CD4-positive, alpha-beta T cell treated with Interleukin-17A for 4 hours (primary cell): ENCODE results near the gene ENAH.
A peak's percentile ranks its signal among the peaks of the same experiment; 100 is the strongest.
"Not testable (repeated sequence)": the region's sequence is repeated elsewhere in the genome, so short reads cannot be mapped to it uniquely, and the experiment has no call there.

ENCODE experiments used
- DNase-seq: peaks from one replicate; pipeline ENCODE4 v3.0.0-alpha.2; 2020; ENCODE audit warnings: mixed read lengths

The ENAH gene

DNA sequence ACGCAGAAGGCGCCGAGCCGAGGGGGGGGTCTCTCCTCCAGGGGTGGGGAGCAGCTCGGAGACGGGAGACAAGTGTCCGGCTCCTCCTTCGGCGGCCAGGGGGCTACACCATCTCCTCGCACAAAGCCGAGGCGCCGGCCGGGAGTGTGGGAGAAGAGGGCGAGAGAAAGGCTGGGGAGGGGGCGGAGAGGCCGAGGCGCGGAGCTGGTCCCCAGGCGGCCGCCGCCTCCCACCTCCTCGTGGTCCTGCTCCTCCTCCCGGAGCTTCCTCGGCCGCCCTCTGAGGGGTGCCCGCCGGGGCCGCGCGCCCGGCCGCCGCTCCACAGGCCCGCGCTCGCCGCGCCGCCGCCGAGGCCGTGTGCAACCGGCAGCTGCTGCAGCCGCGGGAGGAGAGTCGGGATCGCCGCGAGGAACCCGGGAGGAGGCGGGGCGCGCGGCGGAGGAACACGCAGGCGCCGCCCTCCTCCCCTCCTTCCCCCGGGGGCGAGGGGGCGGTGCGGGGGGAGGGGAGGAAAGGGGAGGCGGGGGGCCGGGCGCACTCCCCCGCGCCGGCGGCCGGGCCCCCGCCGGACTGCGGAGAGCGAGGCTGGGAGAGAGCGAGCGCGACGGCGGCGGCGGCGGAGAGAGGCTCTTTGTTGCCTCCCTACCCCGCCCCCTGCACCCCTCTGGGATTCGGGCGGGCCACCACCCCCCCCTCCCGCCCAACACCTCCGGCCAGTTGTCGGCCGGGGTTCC, at the start of gene ENAH:
Gene ENAH (minus strand): TSS at position 395 of the 734 bp plus-strand sequence. CDS start 433 bp downstream, outside the sequence.
- peak; percentile 65 for DNase-seq

DNA sequence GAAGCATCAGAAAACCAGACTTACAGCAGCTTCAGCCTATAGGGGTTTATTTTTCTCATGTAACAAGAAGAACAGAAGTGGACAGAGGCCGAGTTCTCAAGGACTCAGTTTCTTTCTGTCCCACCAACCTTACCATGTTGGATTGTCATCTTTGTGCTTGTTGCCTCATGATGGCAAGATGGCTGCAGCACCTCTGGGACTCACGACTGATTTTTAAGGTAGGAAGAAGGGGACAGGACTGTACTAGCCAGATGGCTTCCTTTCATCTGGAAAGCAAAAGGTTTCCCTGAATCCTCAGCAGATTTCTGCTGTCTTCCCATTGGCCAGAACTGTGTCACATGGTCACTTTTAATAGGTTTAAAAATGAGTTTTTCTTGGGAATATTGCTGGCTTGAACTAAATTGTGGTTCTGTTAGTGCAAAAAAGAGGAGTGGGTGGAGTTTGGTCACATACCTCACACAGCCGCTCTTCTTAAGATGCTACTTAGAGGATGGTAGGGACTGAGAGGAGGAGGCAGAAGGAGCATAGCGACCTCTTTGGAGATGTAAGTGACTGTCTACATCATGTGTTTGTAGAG, 48.1 kb upstream of the ENAH start:
- no peak for DNase-seq

DNA sequence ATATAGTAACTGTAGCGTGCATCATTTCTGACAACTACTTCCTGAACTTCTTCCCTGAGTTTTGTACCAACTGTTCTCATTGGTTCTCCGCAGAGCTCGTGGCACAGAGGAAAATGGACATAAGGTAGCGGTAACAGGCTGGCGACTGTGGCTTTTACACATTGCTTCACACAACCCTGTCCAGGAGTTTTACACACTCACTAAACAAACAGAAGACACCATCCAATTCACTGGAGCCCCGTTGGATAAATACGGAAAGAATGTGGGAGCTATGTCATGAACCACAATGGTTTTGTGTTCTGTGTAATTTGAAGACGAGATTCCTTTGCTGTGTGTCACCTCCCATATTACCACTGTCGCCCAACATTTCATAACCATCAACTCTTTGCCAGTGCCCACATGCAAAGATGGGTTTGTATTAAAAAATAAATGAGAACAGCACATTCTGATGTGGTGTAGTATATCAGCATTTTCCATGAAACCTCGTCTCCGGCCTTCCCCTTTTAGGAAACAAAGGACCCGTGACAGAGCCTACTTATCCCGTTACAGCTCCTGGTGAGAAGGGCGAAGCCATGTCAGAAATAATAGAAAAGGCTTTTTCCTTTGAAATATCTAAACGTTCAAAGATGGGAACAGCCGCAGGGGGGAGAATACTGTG, 47.4 kb upstream of the ENAH start:
- no peak for DNase-seq

DNA sequence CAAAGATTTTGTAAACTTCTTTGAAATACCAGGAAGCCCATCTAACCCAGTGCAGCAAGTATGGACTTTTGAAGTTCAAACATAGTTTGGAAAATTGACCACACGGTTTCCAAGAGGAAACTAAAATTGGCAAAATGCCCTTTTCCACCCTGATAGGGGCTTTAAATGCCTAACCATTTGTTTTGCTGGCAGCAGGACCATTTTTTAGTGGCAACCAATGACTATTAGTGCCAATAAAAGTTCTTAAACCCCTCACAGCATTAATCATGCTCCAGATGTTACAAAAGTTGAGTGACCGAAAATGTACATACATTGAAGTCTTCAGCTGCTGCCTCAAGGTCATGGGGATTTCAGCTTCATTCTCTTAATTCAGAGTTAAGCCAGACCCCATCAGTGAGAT, 46.4 kb upstream of the ENAH start:
- DNase-seq = no peak

DNA sequence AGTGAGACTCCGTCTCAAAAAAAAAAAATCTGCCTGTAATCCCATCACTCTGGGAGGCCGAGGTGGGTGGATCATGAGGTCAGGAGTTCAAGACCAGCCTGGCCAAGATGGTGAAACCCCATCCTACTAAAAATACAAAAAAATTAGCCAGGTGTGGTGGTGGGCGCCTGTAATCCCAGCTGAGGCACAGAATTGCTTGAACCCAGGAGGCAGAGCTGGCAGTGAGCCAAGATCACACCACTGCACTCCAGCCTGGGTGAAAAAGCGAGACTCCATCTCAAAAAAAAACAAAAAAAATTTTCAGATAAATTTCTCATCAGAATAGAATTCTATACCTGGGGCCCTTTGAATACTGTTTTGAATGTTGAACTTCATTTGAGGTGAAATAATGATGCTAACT, 45.3 kb upstream of the ENAH start:
- DNase-seq = not testable (repeated sequence)

DNA sequence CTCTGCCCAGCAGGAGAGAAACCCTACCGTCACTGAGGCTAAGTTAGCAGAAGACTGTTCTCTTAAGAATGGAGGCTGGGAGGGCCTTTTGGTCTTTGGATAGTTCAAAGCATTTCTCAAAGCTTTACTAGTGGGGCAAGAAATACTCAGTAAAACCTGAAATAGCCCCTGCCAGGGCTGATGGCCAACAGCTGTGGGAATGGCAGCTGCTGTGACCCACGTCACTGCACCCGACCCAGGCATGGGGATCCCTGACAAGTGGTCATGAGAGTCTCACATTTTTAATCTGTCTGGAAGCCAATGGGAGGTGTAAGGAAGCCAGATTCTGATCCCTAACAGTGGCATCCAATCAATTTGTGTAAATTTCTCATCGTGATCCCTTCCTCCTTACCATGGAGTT, 44.5 kb upstream of the ENAH start:
- DNase-seq = no peak

DNA sequence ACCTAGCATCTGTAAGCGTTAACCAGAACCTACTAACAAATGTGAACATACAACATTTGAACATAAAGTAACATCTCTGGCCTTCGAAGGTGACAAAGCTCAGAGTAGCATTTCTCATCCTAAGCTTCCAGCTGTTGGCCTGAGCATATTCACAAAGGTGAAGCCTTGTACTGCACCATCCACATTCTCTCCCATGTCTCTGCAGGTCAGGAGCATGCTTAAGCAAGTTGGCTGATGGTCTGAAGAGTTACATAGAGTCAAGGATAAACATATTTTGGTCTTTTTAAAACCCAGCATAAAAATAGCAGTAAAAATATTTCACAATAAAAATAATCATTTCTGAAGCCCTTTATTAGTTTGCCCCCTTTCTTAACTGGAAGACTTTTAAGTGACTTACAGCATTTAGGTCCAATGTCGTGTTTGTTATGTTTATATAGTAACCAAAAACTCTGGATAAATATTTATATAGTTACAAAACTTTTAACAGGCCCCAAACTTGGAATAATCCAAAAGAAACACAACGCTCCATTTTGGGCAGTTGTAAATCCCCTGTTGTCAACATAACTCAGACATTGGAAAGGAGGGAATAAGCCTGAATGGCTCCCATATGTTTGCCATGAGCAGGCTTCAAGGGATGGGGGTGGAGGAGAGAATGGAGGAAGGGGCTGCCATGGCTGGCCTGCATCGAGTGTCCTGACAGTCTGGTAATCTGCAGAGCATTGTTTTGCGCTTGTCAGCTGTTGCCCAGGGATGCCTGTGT, 42.8 kb upstream of the ENAH start:
- no peak for DNase-seq

DNA sequence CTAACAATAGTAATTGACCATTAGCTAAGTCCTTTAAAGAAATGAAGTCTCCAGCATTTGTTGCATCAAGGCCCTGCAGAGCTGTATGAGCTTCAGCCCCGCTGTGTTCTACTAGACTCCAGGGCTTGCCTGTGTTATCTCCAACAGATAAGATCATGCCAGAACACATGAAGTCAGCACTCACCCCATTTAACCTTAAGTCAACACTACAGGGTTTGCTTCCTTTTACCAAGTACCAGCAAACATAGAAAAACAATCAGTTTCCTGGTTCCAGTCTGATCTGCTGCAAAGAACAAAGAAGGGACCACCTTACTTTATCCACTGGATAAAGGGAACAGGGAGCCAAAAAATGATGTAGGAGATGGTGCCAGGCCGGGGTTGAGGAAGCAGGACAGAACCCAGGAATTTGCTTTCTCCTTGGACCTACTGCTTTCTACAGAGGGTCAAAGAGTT, 41.3 kb upstream of the ENAH start:
- no peak for DNase-seq

DNA sequence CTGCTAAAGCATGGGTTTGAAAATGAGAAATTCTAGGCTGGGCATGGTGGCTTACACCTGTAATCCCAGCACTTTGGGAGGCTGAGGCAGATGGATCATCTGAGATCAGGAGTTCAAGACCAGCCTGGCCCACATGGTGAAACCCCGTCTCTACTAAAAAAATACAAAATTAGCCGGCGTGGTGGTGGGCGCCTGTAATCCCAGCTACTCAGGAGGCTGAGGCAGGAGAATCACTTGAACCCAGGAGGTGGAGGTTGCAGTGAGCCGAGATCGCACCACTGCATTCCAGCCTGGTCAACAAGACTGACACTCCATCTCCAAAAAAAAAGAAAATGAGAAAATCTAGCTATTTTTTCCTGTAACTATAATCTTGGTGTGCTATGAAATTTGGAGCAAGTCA, 40.8 kb upstream of the ENAH start:
- not testable (repeated sequence) for DNase-seq

DNA sequence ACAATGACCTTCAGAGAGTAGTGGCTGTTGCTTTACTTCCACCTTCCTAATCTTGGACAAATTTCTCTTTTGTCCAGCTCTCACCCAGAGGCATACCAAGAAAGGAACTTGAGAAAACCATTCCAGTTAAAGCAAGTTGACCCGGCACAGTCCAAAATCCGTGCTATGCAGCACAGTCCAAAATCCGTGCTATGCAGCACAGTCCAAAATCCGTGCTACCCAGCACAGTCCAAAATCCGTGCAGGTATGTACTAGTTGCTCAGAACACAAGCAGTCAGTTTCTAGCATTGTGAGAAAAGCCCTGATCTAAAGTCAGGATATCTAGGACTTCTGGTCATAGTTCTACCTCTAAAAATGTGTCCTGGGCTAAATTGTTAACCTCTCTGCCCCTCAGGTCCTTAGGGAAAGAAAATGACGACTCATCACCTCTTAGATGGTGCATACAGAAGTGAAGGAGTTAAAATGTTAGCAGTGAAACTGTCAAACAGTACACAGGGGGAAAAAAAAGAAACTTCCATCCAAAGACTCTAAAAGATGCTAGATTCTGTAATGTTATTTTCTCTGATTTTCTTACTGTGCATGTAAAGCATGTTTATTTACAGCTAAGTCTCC, 40.3 kb upstream of the ENAH start:
- DNase-seq = no peak

DNA sequence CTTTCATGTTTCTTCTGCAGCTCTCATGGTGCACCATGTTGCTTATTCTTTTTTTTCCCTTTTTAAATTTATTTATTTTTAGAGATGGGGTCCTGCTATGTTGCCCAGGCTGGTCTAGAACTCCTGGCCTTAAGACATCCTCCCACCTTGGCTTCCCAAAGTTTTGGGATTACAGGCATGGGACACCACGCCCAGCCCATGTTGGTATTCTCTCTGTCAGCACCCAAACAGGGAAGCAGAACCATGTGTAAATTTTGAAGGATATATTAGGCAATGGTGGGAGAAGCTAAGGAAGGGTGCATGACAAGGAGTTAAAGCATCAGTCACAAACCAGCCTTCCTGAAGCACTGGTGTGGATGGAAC, 39.6 kb upstream of the ENAH start:
- DNase-seq = no peak

DNA sequence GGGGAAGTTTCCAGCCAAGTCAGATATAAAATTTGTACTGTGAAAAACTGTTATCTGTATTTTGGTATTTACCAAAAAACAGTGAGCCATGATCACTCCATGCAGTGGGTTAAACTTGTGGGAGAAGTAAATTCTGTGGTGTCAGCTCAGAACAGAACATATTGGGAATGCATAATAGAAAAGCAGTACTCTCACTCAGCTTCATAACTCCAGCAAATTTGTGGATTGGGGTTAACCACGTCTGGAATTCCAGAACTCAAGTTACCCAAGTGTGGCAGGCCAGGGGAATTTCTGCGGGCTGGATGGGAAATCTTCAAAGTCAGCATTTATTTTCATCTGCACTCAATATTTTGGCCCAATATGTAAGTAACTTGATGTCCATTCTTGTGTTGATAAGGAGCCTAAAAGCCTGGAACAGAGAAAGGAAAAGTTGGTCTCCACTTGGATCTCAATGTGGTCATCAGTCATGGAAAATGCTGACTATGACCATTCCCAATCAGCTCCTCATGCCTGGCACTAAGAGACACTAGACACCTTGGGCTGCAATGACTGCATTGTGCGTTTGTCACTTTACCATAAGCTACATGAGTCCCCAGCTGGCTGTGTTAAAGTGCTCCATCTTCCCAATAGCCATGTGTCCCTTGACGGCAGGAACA, 39.1 kb upstream of the ENAH start:
- DNase-seq = no peak

DNA sequence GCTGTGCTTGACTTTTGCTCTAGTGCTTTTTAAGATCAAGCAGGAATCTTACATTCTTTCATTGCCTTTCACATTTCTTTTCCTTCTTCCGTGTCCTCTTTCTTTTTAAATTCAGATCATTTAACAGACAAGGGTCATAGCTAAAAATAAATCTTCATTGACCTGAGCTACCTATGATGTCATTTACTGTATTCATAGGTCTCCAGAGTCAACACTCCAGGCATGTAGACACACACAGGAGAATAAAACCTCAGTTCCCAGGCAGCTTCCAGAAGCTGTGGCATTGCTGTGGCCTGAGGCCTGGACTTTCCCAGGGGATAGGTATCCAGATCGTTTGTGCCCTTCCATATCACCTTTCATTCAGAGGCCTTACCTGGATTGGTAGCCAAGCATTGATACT, 38.5 kb upstream of the ENAH start:
- no peak for DNase-seq

DNA sequence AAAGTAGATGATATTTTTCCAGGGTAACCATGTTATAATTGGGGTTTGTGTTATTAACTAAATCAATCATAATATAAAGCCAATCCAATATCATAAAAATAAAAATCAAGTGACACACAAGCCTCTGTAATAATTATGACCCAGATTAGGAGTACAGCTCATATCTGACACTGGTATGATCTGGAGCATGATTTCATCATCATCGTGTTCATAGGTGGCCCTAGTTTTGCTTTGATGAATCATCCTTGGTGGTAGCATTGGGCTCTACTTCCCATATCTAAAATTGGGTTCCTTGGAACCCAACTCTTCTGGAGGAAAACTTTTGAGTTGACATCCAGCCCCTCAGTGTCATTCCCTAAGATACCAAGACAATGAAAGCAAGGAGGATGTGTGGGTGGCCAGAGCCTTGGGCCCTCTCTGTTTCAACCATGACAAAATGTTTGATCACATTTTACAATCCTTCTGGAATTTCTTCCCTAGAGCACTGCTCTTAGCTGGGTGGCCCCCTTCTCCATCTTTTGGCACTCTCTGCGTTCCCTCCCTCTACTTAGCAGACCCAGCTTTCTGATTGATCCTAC, 37.0 kb upstream of the ENAH start:
- DNase-seq = no peak

DNA sequence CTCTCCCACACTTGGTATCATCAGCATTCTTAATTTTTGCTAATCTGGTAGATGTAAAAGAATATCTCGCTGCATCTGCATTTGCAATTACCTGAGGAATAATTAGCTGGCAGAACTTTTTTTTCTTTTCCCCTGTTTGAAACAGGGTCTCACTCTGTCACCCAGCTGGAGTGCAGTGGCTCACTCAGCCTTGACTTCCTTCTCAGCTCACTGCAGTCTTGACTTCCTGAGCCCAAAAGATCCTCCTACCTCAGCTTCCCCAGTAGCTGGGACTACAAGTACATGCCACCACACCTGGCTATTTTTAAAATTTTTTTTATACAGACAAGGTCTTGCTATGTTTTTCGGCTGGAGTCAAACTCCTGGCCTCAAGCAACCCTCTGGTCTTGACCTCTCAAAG, 35.4 kb upstream of the ENAH start:
- DNase-seq = no peak

DNA sequence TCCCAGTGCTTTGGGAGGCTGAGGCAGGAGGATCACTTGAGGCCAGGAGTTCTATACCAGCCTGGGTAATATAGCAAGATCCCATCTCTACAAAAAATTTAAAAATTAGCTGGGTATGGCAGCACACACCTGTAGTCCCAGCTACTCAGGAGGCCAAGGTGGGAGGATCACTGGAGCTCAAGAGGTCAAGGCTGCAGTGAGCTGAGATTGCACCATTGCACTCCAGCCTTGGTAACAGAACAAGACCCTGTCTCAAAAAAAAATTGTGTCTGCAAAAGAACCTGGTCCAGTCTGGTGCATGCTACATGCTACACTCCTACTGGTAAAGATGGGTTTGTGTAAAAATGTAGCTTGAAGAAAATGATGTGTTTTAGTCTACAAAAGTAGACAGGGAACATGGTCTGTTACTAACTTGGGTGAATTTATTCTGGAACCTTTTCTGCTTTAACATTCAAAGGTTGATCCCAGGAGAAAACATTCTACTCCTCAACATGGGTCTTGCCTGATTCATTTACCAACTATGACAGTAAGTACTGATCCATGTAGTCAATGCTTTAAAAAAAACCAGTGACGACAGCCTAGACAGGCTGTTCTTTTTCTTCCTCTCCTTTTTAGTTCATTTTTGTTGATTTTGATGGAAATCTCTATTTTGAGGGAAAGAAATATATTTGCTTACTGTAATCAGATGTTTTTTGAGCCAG, 32.7 kb upstream of the ENAH start:
- DNase-seq = no peak

DNA sequence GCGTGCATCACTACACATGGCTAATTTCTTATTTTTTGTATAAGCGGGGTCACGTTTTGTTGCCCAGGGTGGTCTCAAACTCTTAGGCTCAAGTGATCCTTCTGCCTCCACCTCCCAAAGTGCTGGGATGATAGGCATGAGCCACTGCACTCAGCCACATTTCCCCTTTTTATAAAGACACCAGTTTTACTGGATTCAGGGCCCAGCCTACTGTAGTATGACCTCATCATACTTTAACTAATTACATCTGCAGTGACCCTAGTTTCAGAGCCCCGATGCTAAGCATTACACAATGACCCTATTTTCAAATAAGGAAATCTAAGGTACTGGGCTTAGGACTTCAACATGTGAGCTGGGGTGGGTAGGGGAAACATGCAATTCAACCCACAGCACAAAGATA, 31.8 kb upstream of the ENAH start:
- no peak for DNase-seq

DNA sequence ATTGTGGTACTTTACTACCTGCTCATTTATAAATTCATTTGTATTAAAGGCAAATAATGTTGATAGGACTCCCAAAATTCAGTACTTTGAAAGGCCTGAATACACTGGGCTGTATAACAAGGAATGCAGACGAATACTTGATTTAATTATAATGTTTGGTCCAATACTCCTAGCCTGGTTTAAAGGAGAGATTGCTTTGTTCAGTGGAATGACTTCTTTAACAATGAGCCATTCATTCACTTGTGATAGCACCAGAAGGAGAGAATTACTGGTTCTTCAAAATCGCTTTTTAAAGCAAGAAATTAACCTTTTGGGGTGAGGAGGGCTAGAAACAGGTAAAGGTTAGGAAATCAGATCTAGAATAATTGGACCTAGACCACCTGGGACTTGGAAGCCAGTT, 28.3 kb upstream of the ENAH start:
- no peak for DNase-seq

DNA sequence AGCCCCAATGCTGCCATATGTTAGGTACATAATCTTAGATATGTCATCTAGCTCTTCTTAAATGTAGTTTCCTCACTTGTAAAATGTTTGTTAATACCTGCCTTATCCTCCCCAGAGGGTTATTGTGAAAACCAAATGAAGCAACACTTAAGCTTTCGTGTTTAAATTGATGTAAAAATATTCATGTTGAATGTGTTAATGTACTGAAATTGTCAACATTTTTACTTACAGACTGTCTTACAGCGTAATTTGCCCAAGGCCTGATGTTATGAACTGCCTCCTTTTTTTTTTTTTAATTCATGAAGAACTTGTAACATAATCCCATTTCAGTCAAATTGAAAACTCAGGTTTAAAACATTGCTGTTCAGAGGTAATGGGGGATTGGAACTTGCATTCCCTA, 25.6 kb upstream of the ENAH start:
- DNase-seq = no peak

DNA sequence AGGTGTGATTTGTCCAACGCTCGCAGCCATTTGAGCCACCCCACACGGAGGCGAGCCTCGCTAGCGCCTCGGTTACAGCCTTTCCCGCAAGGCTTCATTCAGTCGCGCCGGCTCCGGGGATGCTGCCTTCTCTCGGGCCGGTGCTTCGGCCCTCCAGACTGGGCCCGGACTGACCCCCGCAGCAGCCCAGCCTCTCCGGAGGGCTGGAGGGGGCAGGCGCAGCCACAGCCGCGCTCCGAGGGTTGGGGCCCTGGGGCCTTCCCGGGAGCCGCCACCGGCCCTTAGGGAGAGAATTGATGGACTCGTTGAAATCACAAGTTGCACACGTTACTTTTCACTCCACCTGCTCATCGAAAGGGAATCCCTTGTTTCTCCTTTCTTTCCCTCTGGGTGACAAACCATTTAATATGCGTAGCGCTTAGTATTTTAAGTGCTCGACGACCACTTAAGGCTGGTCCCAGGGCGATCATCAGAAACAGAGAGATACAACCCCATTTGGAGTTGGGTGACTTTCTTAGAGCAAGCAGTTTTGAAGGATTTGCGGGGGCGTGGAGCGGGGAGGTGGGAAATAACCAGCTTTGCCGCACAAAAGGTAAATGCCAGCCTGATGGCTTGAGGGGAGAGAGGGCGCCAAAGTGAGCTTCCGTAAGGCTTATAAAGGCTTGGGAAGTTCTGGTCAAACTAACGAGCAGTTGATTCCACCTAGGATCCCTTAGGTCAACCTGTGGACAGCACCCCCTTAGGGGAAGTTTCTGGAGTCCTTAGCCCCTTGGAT, 24.6 kb upstream of the ENAH start:
- no peak for DNase-seq

DNA sequence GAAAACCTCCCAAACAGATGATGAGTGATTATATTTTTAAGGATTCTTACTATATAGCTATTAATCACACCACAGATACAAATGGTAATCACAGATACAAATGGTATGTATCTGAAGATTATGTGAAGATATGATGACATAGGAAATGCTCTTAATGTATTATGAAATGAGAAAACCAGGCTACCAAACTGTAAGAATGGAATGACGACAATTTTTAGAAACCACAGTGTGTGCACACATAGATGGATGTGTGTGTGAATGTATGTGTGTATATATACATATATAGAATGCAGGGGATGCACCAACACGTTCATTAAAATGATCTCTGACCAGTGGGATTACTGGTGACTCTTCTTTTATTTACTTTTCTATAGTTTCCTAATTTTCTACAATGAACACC, 21.5 kb upstream of the ENAH start:
- DNase-seq = no peak
